ENCODE measurements around the gene KYAT1. TPM values are rescaled to one million over a fixed set of nuclear protein-coding genes. Genes with fewer than 3 reads are reported as not detected.
"Not testable (repeated sequence)": the region's sequence is repeated elsewhere in the genome, so short reads cannot be mapped to it uniquely, and the experiment has no call there.

Gene KYAT1
- polyA plus RNA-seq, 3 donors = 18.9 to 20.7 (median 19.7) TPM

DNA sequence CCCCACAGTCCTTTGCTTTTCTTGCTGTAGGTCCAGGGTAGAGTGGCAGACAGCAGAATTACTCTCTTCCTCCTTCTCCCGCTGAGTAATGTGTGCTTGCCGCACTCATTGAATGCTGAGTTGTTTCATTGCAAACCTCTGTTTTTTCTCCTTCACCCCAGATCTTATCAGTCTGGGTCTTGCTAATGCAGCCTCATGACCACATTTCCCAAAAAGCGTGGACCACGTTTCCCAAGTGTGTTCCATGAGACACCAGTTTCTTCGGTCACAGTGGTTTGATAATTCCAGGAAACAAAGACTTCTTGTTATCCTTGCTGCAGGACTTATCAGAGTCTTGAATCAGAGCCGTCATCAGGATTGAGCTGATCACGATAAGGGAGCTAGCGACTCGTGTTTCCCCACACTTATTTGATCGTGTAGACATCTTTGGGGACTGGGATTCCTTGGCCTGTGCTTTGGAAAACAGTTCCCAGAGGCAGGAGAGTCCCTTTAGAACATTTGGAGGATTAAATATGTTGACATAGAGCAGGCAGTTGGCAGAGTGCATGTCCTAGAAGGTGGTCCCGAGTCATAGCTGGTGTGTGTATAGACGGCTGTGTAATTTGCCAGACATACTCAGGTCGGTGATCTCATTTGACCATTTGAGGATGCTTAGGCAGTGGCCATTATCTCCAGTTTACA, 4.6 kb upstream of the KYAT1 start:
- DNase-seq (ENCODE audit: low read depth in 3 of 3, low spot score in 2 of 3) = no peak

DNA sequence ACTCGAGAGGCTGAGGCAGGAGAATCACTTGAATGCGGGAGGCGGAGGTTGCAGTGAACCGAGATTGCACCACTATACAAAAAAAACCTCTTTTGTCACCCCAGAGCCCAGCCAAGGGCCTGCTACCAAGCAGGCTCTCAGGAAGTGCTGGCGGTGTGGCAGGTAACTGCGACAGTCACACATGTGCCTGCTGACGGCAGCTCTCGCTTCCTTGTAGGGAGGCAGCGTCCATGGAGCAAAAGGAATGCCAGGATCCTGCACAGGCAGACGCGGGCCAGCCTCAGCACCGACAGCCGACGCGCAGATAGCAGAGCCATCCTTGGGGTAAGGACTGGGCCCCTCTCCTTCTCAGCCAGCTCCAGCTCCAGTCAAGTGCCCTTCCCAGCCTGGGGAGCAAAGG, 4.0 kb upstream of the KYAT1 start:
- DNase-seq (ENCODE audit: low read depth in 3 of 3, low spot score in 2 of 3) = no peak

GRCh38 chr9:128885376-128885775, 3.6 kb upstream of the KYAT1 start:
- DNase-seq (ENCODE audit: low read depth in 3 of 3, low spot score in 2 of 3) = no peak

DNA sequence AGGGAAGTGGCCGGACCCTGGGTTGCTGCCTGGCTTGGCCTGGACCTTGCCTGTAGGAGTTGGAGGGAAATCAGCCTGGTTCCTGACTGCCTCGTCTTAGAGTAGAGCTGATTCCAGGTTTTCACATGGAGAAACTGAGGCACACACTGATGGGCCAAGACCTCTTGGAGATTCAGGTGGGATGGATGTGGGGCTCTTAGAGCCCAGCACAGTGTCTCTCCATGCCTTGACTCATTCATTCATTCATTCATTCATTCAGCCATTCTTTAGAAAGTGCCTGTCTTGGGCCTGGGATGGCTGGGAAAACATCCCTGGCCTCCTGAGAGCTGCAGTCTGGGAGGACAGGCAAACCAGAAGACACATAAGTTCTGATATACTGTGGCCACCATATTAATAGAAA, 2.4 kb upstream of the KYAT1 start:
- no peak for DNase-seq (ENCODE audit: low read depth in 3 of 3, low spot score in 2 of 3)

DNA sequence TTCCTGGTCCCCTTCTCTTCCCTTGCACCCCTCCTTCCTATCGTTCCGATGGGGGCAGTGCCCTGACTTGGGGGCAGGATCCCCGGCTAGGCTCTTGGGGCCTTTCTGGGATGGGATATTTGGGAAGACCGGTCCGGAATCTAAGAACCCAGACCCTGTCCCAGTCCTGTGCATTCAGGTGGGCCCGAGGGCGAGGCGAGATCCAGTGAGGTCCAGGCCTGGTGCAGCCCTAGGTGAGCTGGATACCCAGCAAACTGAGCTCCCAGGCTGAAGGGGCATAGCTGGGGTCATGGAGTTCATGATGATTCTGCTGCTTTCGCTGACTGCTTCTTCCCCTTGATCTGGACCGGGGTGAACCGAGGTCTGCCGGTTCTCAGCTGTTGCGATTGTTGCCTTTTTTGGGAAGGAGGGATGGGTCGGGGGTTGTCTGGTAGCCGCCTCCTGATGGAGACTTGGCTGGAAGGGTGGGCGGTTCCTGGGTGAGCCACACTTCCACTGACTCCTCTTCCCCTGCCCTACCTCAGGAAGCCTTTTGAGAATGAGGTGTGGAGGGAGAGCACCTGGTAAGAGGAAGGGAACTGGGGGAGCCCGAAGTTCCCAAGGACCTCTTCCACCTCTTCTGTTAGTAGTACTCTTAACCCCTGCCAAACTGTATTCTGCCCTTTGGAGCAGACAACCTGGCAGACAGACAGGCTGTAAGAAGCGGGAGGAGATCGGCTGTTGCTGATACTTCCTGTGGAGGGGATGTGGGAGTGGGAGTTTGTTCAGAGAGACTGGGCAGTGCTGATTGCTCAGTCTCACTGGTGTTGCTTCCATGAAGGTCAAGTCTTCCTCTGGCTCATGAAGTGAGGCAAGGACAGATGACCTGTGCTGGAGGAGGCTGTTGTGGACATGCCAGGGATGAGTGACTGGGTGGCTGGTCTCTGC, 1.2 kb upstream of the KYAT1 start:
- no peak for DNase-seq (ENCODE audit: low read depth in 3 of 3, low spot score in 2 of 3)

DNA sequence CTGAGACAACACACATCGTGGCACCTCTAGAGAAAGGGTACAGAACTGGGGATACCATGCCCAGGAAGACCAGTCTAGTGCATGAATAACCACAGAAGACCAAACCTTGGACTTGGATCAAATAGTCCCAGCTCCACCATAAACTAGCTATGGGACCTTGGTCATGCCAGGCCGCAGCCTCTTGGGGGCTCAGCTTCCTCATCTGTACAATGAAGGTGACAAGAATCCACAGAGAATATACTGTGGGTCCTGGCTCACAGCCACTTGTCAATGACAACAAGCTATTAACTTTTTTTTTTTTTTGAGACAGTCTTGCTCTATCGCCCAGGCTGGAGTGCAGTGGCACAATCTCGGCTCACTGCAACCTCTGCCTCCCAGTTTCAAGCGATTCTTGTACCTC, 3.9 kb downstream of the KYAT1 start:
- DNase-seq (ENCODE audit: low read depth in 3 of 3, low spot score in 2 of 3) = no peak

- not testable (repeated sequence) for DNase-seq (ENCODE audit: low read depth in 3 of 3, low spot score in 2 of 3)
These were observed 10.8 kb downstream of the KYAT1 start for GRCh38 chr9:128870941-128871265.

- DNase-seq (ENCODE audit: low read depth in 3 of 3, low spot score in 2 of 3) = no peak
These were observed 11.4 kb downstream of the KYAT1 start for GRCh38 chr9:128870128-128870940.

GRCh38 chr9:128863647-128864046, 18.1 kb downstream of the KYAT1 start:
- no peak for DNase-seq (ENCODE audit: low read depth in 3 of 3, low spot score in 2 of 3)

GRCh38 chr9:128862401-128862851, 19.3 kb downstream of the KYAT1 start:
- DNase-seq (ENCODE audit: low read depth in 3 of 3, low spot score in 2 of 3) = no peak

DNA sequence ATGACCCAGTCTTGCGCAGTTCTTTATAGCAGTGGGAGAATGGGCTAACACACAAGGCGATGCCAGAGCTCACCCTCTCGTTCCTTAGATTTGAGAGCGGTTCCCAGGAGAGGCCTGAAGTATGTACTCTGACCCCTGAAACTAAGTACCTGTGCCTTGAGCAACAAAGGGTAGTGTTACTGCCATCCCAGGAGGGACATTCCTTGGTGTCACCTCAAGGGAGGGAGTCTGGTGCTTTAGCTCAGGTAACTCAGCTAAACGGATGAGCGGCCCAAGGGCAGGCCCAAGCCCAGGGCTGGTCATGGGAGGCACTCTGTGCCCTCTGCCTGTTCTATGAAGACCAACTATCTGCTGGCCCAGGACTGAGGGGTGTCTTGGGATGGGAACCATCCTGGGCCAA, 20.2 kb downstream of the KYAT1 start:
- no peak for DNase-seq (ENCODE audit: low read depth in 3 of 3, low spot score in 2 of 3)

DNA sequence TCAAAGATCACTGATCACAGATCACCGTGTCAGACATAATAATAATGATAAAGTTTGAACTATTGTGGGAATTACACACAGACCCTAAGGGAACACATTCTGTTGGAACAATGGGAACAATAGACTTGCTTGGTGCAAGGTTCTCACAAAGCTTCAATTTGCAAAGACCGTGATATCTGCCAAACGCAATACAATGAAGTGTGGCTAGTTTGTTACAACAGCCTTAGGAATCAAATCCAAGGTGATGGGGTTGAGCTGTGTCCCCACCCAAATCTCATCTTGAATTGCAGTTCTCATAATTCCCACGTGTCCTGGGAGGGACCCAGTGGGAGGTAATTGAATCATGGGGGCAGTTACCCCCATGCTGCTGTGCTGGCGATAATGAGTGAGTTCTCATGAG, 20.8 kb downstream of the KYAT1 start:
- no peak for DNase-seq (ENCODE audit: low read depth in 3 of 3, low spot score in 2 of 3)

- DNase-seq (ENCODE audit: low read depth in 3 of 3, low spot score in 2 of 3) = not testable (repeated sequence)
These were observed 23.3 kb downstream of the KYAT1 start for GRCh38 chr9:128858476-128858875.

- not testable (repeated sequence) for DNase-seq (ENCODE audit: low read depth in 3 of 3, low spot score in 2 of 3)
These were observed 27.3 kb downstream of the KYAT1 start for GRCh38 chr9:128854454-128854853.

GRCh38 chr9:128852646-128853045, 29.1 kb downstream of the KYAT1 start:
- not testable (repeated sequence) for DNase-seq (ENCODE audit: low read depth in 3 of 3, low spot score in 2 of 3)

- DNase-seq (ENCODE audit: low read depth in 3 of 3, low spot score in 2 of 3) = not testable (repeated sequence)
These were observed 29.8 kb downstream of the KYAT1 start for GRCh38 chr9:128851779-128852600.

GRCh38 chr9:128851024-128851423, 30.7 kb downstream of the KYAT1 start:
- DNase-seq (ENCODE audit: low read depth in 3 of 3, low spot score in 2 of 3) = not testable (repeated sequence)

- DNase-seq (ENCODE audit: low read depth in 3 of 3, low spot score in 2 of 3) = no peak
These were observed 33.9 kb downstream of the KYAT1 start for GRCh38 chr9:128847803-128848202.

- no peak for DNase-seq (ENCODE audit: low read depth in 3 of 3, low spot score in 2 of 3)
These were observed 35.1 kb downstream of the KYAT1 start for GRCh38 chr9:128846680-128847030.

DNA sequence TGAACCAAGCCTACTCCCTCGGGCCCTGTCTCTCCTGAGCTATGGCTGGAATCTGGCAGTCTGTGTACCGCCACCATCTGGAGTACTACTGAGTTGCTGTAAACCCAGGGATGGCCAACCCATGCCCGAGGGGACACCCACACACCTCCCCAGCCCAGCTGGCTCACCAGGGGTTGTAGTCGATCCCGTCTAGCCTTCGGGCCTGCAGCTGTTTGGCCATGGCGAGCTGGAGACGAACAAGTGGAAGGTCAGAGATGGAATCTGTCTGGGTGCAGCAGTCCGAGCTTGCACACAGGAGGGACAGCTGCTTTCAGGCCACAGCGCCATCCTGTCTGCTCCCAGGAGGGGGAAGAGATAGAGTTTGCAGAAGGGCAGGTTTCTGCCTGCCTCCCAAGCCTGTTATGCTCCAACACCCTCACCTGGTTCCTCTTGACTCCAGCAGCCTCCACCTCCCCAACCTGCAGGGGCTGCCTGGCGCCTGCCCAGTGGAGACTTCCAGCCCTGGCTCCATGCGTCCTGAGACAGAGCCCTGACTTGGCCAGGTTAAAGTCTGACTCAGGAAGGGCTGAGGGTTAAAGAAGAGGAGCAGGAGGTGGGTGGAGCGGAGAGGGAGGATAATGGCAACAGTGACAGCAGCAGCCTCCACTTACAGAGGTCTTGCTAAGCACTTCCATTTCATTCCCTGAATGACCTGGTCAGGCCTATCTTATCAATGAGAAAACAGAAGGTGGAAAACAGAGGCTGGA, 36.4 kb downstream of the KYAT1 start:
- no peak for DNase-seq (ENCODE audit: low read depth in 3 of 3, low spot score in 2 of 3)

Data from right renal cortex interstitium (tissue), 3 donors.